HG02938 (cell line): ENCODE measurements around the gene EZR.
A peak's percentile ranks its signal among the peaks of the same experiment; 100 is the strongest.

Source experiments
- ATAC-seq: cut with Tn5 transposase; IDR thresholded peaks from one replicate; pipeline ENCODE4 v1.9.1; 2021; ENCODE audit warnings: mild to moderate bottlenecking, moderate library complexity; ENCODE audit not compliant: unreplicated experiment

Gene EZR

DNA sequence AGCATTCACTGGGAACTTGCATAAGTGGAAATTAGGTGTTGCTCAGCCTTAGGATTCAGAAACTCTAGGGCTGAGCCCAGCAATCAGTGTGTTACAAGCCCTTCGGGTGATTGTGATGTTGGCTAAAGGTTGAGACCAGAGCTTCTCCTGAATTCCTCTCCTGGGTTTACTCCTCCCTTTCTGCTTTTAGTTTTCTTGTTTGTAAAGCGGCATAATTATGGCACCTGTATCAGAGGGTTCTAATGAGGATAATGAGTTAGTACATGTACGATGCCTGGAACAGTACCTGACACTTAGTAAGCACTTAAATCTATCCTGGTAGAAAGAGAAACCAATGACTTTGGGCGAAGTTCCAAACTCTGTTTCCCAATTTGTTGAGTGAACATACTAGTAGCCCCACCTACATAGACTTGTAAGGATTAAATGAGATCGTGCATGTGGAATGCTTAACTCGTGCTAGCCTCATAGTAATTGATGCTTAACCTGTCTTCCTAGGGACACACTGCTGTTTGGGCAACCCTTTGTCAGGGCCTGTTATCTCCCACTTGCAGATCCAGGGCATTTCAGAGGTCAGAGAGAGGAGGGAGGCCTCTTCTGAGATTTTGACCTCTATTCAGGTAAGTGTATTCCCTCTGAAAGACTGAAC is 932 bp upstream of the EZR start:
- ATAC-seq, result no peak

DNA sequence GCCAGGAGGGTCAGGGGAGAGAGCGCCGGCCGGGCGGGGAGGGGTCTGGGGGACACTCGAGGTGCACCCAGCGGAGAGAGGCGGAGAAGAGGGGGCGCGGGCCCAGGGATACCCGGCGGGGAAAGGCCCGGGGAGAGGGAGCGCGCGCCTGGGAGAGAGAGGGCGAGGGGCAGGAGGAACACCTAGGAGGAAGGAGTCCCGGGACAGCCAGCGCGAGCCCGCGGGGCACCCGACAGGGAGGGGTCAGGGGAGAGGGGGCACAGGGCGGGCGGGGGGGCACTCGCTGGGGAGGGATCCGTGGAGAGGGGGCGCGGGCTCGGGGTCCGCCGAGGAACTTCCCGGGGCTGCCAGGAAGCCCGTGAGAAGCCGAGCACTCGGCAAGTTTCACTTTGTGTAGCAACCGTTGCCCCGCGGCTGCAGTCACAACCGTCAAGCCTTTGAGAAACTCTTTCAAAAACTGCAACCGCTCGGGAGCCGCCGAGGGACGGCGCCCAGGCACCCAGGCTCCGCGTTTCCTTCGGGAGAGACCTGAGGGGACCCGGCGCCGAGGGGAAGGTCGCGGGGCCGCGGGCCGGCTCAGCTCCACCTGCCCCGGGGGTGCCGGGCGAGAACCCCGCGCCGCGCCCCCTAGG is 471 bp downstream of the EZR start:
- ATAC-seq, result peak; percentile 30

DNA sequence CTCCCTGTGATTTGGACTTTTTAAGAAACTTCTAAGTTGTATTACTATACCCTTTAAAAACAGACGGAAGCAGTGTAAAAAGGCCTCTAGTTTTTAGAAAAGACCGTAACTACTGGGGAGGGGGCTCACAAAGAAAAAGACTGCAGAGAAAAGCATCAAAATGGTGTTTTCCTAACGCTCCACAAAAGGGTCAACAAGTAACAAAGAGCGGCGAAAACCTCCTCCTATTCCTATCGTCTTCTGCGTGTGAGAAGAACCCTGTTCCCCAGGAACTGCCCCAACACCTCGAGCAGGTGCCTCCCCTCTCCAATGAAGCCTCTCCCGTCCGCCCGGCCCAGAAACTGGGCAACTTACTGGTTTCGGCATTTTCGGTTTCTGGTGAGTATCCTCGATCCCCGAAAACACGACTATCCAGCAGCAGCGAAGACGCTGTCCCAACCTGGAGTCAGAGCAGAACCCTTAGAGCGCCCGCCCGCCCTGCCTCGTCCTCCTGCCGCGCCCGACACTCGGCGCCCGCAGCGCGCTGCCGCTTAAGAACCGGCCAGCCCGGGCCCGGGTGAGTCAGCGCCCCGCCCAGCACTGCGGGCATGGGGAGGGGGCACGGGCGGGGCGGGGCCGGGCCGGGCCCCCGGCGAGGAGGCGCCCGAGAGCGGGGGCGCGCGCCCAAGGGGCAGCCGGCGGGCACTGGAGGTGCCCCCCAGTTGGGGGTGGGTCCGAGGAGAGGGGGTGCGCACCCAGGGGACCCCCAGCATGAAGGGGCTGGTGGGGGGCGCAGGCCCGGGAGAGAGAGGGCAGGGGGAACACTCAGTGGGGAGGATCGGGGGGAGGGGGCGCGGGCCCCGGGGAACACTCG is 1.2 kb downstream of the EZR start:
- peak; percentile 21 for ATAC-seq

DNA sequence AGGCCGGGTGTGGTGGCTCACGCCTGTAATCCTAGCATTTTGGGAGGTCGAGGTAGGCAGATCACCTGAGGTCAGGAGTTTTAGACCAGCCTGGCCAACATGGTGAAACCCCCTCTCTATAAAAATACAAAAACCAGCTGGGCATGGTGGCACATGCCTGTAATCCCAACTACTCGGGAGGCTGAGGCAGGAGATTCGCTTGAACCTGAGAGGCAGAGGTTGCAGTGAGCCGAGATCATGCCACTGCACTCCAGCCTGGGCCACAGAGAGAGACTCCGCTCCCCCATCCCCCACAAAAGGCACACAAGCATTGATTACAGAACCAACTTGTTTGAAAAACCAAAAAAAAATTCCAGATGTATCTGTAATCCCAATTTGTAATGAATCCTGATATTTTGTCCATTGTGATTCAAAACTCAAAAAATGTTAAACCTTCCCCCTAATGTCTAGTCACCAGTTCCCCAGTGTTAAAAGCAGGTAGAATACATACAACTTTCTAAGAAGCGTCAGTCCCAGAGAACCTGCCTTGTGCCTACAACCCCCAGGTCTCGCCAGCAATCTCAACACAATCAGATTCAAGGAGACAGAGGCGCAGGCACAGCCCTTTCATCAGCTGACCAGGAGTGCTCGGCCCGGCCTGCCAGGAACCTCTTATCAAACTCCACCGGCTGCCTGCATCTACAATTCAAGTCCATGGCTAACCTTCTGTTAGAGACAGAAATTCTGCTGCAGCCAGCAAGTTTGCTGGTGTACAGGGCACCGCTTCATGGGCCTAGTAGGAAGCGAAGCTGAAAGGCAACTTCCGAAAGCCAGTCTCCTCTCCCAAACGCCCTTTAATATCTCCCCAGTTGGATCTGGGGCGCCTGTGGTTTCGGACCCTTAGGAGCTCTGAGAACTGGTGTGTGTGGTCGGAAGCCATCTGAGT is 2.1 kb downstream of the EZR start:
- ATAC-seq, result no peak

DNA sequence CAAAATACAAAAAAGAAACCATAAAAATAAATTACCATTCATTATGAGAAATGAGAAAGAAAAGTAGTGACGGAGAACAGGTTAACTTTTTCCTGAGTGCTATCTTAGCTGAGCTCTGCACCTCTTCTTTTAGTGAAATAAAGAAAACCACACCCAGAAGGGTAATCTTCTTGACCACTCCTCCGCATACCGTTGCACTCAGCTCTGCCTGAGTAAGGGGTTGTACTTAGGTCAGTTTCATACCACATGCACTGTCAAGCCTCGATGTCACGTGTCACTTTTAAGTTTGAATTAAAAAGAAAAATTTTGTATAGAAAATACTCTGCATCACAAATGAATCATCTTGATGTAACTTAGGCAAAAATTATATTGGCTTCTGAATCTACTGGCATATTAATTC is 2.8 kb downstream of the EZR start:
- ATAC-seq, result no peak

DNA sequence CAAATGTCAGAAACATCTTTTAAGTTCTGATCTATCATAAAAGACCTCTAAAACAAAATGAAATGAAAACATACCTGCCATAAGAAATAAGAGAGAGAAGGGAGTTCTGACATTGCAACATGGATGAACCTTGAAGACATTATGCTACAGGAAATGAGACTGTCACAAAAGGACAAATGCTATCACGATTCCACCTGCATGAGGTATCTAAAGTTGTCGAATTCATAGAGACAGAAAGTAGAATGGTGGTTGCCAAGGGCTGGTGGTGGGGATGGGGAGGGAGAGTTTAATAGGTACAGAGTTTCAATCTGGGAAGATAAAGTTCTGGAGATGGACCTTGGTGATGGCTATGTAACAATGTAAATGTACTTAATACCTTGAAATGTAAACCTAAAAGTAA is 3.3 kb downstream of the EZR start:
- no peak for ATAC-seq

DNA sequence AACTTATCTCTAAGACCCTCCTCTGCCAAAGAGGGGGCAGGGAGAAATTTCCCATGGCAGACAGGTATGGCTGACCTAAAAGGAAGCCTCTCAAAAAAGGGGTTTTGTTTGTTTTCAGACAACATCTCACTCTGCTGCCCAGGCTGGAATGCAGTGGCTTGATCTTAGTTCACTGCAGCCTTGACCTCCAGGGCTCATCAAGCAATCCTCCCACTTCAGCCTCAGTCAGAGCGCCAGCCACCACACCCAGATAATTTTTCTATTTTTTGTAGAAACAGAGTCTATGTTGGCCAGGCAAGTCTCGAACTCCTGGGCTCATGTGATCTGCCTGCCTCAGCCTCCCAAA is 3.8 kb downstream of the EZR start:
- ATAC-seq, result no peak

DNA sequence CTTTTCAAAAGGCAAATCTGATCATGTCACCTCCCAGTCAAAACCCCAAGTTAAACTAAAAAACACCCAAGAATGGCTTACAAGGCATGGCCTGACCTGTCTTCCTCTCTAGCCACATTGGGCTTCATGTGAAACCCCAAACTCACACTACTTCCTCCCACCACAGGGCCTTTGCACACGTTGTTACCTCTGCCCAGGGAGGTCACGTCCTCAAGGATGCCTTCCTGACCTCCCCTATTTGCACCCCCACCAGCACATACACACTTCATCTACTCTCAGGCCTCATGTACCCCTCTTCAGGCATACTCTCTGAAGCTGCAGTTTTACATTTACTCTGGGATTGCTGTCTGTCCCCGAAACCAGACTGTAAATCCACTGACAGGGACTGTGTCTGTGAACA is 6.1 kb downstream of the EZR start:
- no peak for ATAC-seq

DNA sequence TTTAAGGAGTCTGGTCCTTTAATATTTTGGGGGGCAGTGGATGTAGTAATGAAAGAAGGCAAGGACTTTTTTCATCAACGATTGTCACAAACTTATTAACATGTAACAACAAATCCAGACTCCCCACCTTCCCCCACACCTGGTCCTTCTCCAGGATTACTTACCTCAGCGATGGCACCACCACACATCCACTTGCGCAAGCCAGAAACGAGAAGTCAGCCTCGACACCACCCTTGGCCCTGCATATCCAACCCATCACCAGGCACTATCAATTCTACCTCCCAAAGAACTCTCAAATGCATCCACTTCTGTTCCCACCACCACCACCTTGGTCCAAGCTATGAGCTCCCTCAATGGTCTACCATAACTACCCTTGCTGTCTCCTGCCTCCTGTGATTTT is 6.6 kb downstream of the EZR start:
- ATAC-seq, result no peak

DNA sequence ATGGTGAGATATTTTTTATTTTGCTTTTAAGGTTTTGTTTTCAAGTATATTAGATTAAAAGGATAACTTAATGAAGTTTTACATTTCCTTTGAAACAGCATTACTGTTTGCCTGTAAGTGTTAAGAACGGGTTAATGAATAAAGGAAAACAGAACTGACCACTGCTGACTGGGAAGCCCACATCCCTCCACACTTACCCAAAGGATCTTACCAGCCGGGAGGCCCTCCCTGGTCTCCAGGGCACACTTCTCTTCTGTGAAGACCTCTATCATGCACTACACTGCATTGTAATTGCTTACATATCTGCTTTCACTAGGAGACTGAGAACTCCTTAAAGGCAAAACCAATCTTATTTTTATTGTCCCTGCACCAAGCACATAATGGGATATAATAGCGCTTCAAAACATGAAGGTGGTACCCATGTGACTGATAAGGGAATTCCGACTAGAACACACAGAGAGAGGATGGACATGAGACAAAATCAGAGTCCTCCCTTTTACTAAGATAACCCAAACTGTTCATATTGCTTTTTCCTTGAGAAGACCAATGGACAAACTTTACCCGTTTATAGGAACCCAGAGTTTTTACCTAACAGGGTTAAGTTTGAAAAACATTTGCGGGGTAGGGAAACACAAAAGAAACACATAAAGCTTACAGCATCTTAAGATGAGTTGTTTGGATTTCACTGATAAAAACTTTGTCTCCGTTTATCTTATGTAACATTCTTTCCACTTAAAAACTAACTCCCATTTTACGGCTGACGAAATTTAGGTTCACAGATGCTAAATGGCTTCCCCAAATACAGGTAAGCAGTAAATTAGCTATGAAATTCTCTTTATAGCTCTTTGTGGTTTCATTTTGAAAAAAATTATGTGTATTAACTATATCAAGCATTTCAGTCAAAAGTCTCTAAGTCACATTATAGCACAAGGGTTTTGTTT is 8.7 kb downstream of the EZR start:
- no peak for ATAC-seq

DNA sequence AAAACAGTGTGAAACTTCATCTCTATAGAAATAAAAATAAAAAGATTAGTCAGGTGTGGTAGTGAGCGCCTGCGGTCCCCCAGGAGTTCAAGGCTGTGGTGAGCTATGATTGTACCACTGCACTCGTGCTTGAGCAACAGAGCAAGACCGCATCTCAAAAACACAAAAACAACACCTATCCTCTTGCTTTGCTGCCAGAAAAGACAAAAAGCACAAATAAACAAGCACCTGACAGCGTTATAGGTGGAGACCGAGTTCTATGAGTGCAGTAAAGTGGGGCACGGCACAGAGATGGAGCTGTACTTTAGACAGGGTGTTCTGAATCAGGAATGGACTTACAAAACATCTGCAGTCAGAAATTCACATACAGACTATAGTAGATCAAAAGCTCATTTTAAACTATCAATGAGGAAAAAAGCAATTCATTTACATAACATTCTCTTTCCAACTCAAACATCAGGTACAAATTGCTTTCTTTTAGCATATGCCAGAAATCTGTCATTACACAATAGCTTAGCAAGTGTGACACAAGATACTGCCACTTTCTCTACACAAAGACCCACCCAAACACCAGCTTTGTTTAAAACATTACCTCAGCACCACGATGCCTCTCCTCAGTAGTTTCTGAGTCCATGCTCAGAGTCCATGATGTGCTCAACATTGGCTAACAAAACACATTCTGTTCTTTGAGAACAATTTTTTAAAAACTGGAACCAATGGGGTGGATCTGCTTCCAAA is 10.1 kb downstream of the EZR start:
- ATAC-seq, result peak; percentile 69

DNA sequence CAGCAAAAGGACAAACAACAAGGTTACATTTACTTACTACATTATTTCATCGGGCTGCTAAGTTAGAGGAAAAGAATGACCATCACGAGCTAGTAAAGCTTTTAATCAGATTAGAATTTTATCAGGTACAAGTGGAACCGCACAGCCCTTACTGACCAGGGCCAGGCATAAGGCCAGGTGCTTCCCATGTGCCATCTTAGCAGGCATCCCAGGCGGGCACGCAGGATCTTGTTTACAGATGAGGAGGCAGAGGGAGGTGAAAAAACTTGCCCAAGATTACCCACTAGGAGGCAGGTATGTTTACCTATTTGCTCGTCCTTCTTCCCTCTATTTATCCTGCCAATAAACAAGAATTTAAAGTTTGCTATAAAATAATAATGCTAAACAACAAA is 10.7 kb downstream of the EZR start:
- no peak for ATAC-seq

DNA sequence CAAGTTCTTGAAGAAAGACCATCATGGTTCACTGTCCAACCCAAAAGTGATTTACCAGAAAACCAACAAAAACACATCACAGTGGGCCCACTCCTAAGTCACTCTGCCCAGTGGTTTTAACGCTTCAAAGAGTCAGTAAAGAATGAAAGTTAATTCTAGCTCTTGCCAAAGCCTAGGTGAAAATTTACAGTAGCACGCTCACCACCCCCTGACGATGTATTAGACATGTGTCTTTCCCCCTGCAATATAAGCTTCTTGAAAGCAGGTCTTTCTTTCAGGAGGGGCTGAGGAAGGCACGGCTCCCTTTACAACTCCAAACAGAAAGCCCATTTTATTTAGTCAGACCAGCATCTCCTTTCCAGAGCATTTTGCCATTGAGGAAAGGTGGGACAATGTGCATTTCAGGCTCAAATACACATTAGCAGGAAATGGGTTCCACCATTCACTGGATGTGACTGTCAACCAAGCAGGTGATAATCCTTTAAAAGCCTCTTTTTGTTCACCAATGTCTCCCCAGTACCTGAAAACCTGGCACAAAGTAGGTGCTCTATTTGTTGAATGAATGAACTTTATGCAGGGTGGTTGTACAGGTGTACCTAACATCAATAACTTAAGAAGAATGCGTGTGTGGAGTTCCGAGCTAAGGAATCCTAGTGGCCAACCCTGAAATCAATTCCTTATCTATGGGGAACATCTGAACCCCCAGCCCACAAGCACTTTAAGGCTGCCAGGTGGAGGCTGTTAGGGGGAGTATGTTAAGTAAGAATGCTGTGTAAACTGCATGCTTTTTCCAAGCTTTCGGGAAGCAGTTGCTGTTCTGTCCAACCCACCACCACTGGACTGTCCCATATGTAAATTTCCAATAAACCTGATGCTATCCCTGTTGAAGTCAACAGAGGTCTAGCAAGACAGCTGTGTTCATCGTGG is 11.4 kb downstream of the EZR start:
- no peak for ATAC-seq

DNA sequence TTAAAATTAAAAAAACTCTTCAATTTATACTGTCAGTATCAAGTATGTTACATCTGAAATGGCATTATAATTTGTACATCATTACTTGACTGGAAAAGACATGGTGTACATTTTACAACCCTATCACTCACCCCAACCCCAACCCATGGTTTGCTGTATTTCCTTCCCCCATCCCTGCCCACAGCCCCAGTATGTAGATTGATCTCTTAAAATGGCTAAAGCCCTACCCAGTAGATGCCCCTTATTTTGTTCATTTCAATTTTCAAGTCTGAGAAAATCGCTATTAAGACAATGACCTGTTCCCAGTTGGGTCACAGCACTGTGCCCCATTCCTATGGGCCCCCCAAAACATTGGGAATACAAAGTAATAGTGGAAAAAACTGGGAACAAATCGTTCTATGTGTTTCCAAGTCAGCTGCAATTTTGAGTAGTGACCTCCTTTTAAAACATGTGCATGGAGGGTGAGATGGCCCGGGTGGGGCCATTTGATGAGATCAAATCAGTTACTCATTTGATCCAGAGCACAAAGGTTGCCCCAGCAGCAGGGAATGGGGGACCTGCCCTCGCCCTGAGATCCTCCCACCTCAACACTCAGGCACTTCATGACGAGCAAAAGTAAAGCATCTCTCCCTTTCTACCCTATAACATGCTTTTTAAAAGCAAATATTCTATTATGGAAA is 13.3 kb downstream of the EZR start:
- ATAC-seq, result no peak

DNA sequence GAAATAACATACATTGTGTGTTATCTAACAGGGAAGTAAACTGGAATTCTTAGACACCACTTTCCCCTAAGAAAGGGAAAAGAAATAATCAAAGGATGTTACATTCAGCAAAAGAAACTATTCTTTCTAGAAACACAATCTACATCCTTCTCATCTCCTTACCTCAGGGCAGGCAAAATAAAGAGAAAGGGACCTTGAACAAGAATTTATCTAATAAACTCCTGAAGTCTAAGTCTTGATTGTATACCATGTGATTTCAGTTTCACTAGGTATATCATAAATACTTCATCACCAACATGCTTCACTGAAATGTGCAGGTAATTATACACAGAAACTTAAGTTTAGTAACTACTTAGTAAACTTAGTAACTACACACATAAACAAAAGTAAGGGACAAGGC is 15.0 kb downstream of the EZR start:
- no peak for ATAC-seq

DNA sequence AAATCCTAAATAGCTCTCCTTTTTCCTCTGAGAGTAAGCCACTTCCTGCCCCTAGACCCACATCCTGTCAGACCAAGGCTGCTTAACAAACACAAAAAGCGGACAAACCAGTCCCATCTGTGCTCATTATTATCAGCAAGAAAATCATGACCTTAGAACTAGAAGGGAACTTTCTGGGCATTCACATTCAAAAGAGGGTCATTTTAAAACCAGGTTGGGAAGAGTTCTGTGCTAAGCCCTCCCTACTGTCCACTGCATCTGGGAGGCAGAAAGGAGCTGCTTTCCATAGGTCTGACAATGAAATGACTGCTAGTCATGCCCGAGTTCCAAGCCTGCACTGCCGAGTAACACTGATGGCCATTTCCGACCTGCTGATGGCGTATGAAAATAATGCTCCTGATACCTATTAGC is 15.4 kb downstream of the EZR start:
- peak; percentile 58 for ATAC-seq

DNA sequence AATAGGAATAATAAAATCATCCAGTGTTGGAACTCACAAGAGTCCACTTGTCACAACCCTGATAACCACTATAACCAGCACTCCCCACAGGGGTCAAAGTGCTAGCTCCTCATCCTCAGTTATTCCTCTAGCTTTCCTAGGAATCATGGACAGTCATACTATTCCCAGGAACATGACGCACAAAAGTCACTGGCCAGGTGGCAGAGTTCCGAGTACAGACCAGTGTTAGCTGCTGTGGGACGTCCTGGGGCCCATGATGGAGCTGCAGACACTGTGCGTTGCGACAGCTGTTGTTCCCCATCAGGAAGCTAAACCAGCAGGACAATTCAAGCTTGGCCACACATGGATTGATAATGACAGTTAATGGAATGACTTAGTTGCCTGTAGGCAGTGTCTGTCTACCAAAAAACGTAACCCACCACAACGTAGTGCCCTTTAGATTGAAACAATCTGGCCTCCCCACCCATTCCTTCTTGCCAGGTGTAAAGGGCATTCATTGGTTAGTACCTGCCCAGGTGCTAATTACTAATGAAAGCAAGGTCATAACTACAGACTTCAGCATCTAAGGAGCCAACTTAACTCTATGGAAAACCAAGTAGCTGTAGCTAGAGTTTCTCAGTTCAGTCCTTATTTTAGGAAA is 17.4 kb downstream of the EZR start:
- no peak for ATAC-seq
